Neuronal stem cell (in vitro differentiated cells): Measurements from ENCODE around the gene DOCK11.
"Not testable (repeated sequence)": the region's sequence is repeated elsewhere in the genome, so short reads cannot be mapped to it uniquely, and the experiment has no call there.

Source experiments
- DNase-seq: peaks from one replicate; pipeline ENCODE4 v3.0.0-alpha.2; 2013; ENCODE audit warnings: low spot score
- H2AFZ ChIP-seq: one replicate; pipeline ENCODE4 v1.6.1; 2013; ENCODE audit warnings: mild to moderate bottlenecking, low read length, inconsistent platforms
- H2AK5ac ChIP-seq: 2 replicates; pipeline ENCODE4 v1.6.1; 2013; ENCODE audit warnings: low read depth, mild to moderate bottlenecking, inconsistent platforms, low read length, moderate library complexity, mixed read lengths
- H2BK120ac ChIP-seq: 2 replicates; pipeline ENCODE4 v1.6.1; 2013; ENCODE audit warnings: low read depth, mild to moderate bottlenecking, inconsistent platforms, low read length, moderate library complexity, mixed read lengths
- H2BK12ac ChIP-seq: one replicate; pipeline ENCODE4 v1.6.1; 2013; ENCODE audit warnings: low read length, inconsistent platforms
- H2BK15ac ChIP-seq: 2 replicates; pipeline ENCODE4 v1.6.1; 2013; ENCODE audit warnings: mild to moderate bottlenecking, low read length, inconsistent platforms, mixed read lengths
- H2BK5ac ChIP-seq: one replicate; pipeline ENCODE4 v1.6.1; 2013; ENCODE audit warnings: inconsistent platforms, mild to moderate bottlenecking, low read length, moderate library complexity
- H3K14ac ChIP-seq: one replicate; pipeline ENCODE4 v1.6.1; 2013; ENCODE audit warnings: low read length, inconsistent platforms
- H3K18ac ChIP-seq: 2 replicates; pipeline ENCODE4 v1.6.1; 2013; ENCODE audit warnings: low read length, inconsistent platforms
- H3K23ac ChIP-seq: 2 replicates; pipeline ENCODE4 v1.6.1; 2013; ENCODE audit warnings: low read depth, mild to moderate bottlenecking, mixed read lengths, low read length, inconsistent platforms; ENCODE audit not compliant: poor library complexity
- H3K27ac ChIP-seq: replicated peaks from 3 replicates; pipeline ENCODE4 v1.5.1; 2013; ENCODE audit warnings: low read length, inconsistent platforms
- H3K27me3 ChIP-seq, 3 experiments: 2 replicates each; pipeline ENCODE4 v1.6.1; 2013; ENCODE audit warnings: low read length in 3 of 3, mild to moderate bottlenecking in 2 of 3, inconsistent platforms in 1 of 3, low read depth in 1 of 3, mixed read lengths in 1 of 3, moderate library complexity in 1 of 3; ENCODE audit not compliant: control insufficient read depth in 3 of 3, insufficient read depth in 3 of 3
- H3K36me3 ChIP-seq, 2 donors: replicated peaks in 1 of 2; 2 replicates each; pipeline ENCODE4 v1.6.1; 2013; ENCODE audit warnings: low read length in 2 of 2; ENCODE audit not compliant: control insufficient read depth in 2 of 2, insufficient read depth in 2 of 2
- H3K4ac ChIP-seq: 2 replicates; pipeline ENCODE4 v1.6.1; 2013; ENCODE audit warnings: inconsistent platforms, mild to moderate bottlenecking, low read length, moderate library complexity
- H3K4me1 ChIP-seq, 2 donors: 1 replicate in 1 of 2; 2 replicates in 1 of 2; pipeline ENCODE4 v1.6.1; 2013; ENCODE audit warnings: low read length in 2 of 2, low read depth in 1 of 2; ENCODE audit not compliant: control insufficient read depth in 2 of 2, insufficient read depth in 1 of 2
- H3K4me2 ChIP-seq: one replicate; pipeline ENCODE4 v1.6.1; 2013; ENCODE audit warnings: mild to moderate bottlenecking, low read length, inconsistent platforms; ENCODE audit not compliant: insufficient read depth, poor library complexity, severe bottlenecking
- H3K4me3 ChIP-seq, 2 donors: 2 replicates each; pipeline ENCODE4 v1.5.1; 2013; ENCODE audit warnings: low read length in 2 of 2, mild to moderate bottlenecking in 2 of 2, inconsistent platforms in 1 of 2, moderate library complexity in 1 of 2
- H3K79me1 ChIP-seq: one replicate; pipeline ENCODE4 v1.6.1; 2013; ENCODE audit warnings: low read depth, mild to moderate bottlenecking, inconsistent platforms, low read length, moderate library complexity
- H3K9ac ChIP-seq: one replicate; pipeline ENCODE4 v1.6.1; 2013; ENCODE audit warnings: mild to moderate bottlenecking, low read depth, low read length, inconsistent platforms; ENCODE audit not compliant: poor library complexity
- H3K9me3 ChIP-seq, 2 donors: replicated peaks in 1 of 2; 2 replicates each; pipeline versions ENCODE3 to v1.6.1; 2013; ENCODE audit warnings: low read length in 2 of 2, mild to moderate bottlenecking in 2 of 2, inconsistent platforms in 1 of 2, low read depth in 1 of 2, mixed read lengths in 1 of 2, moderate library complexity in 1 of 2; ENCODE audit not compliant: control insufficient read depth in 2 of 2, insufficient read depth in 1 of 2
- H4K8ac ChIP-seq: one replicate; pipeline ENCODE4 v1.6.1; 2013; ENCODE audit warnings: low read depth, mild to moderate bottlenecking, inconsistent platforms, low read length, moderate library complexity
- H4K91ac ChIP-seq: one replicate; pipeline ENCODE4 v1.6.1; 2013; ENCODE audit warnings: low read length, low read depth, mild to moderate bottlenecking, inconsistent platforms; ENCODE audit not compliant: poor library complexity
- WGBS, 2 donors: extraction: QIAGEN DNeasy Blood & Tissue Kit; methylation state at CpG; one replicate each; pipeline ENCODE4 v1.1.7; 2013; ENCODE audit warnings: missing lambda C conversion rate in 2 of 2, mixed read lengths in 1 of 2; ENCODE audit not compliant: insufficient read length in 2 of 2, insufficient replicate concordance in 1 of 2; ENCODE audit errors: extremely low coverage in 2 of 2; 5-methylcytosine and 5-hydroxymethylcytosine counted together

DOCK11 gene

DNA sequence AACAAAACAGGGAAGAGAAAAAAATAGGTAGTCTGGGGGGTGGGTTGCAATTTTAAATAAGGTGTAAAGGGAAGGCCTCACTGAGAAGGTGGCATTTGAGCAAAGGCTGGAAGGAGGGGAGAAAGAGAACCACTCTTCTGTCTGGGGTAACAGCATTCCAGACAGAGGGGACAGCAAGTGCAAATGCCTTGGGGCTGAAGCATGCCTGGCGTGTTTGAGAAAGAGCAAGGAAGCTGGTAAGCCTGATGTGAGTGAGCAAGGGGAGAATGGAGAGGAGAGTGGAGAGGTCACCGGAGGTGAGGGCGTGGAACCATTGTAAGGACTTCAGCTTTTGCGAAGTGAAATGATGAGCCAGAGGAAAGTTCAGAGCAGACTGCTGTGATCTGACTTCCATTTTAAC is 19.7 kb upstream of the DOCK11 start:
- Histone ChIP-seq H2BK15ac (no peak overlapping the region), H2BK5ac (no peak overlapping the region), H3K4me3 (no peak overlapping the region), H4K91ac (no peak overlapping the region), H3K14ac (no peak overlapping the region), H2BK12ac (no peak overlapping the region), H3K9ac (no peak overlapping the region), H3K79me1 (no peaks in the 10 kb centered on the region), H3K18ac (no peak overlapping the region), H3K27ac (no peak overlapping the region), H3K36me3 (no peaks in the 10 kb centered on the region), H3K4me1 (no peaks in the 10 kb centered on the region), H2AFZ (peak overlapping the region; percentile 3), H2AK5ac (no peak overlapping the region), H3K27me3 (no peaks in the 10 kb centered on the region), H3K4me2 (no peak overlapping the region), H4K8ac (no peak overlapping the region), H2BK120ac (no peak overlapping the region), H3K9me3 (no peaks in the 10 kb centered on the region), H3K4ac (no peak overlapping the region), H3K23ac (no peak overlapping the region)
- DNase-seq, result no peak
- no CpG with 5 or more reads among the region's 4 CpGs for WGBS, 2 donors

DNA sequence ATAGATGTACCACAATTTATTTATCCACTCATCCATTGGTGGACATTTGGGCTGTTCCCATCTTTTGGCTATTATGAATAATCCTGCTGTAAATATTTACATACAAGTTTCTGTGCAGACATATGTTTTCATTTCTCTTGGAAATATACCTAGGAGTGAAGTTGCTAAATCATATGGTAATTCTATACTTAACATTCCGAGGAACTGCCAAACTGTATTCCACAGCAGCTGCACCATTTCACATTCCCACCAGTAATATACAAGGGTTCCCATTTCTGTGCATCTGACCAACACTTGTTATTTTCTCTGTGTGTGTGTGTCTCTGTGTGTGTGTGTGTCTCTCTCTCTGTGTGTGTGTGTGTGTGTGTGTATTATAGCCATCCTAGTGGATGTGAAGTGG is 15.4 kb upstream of the DOCK11 start:
- H4K8ac ChIP-seq, result no peak overlapping the region
- no peak overlapping the region for H2BK120ac ChIP-seq
- no peaks in the 10 kb centered on the region for H3K79me1 ChIP-seq
- no peak overlapping the region for H2AFZ ChIP-seq
- no peak overlapping the region for H3K4me3 ChIP-seq
- no peak overlapping the region for H3K23ac ChIP-seq
- no peak for DNase-seq
- no peak overlapping the region for H3K18ac ChIP-seq
- H4K91ac ChIP-seq, result no peak overlapping the region
- H3K14ac ChIP-seq, result no peak overlapping the region
- no peak overlapping the region for H3K4ac ChIP-seq
- H3K4me1 ChIP-seq, result no peaks in the 10 kb centered on the region
- no peak overlapping the region for H2AK5ac ChIP-seq
- H2BK5ac ChIP-seq, result no peak overlapping the region
- no peak overlapping the region for H2BK15ac ChIP-seq
- WGBS, 2 donors, result no CpG with 5 or more reads among the region's 1 CpG
- H2BK12ac ChIP-seq, result no peak overlapping the region
- no peaks in the 10 kb centered on the region for H3K9me3 ChIP-seq
- H3K27me3 ChIP-seq, result no peaks in the 10 kb centered on the region
- H3K4me2 ChIP-seq, result no peak overlapping the region
- H3K9ac ChIP-seq, result no peak overlapping the region
- H3K36me3 ChIP-seq, result no peaks in the 10 kb centered on the region
- no peak overlapping the region for H3K27ac ChIP-seq

DNA sequence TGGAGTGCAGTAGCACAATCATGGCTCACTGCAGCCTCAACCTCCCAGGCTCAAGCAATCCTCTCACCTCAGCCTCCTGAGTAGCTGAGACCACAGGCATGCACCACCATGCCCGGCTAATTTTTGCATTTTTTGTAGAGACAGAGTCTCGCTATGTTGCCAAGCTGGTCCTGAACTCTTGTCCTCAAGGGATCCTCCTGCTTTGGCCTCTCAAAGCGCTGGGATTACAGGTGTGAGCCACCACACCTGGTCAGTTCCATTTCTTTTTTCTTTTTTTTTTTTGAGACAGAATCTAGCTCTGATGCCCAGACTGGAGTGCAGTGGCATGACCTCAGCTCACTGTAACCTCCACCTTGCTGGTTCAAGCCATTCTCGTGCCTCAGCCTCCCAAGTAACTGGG is 13.2 kb upstream of the DOCK11 start:
- not testable (repeated sequence) for H3K9me3 ChIP-seq, H3K14ac ChIP-seq, DNase-seq, H2AFZ ChIP-seq, H2BK12ac ChIP-seq, H3K27me3 ChIP-seq, H2BK120ac ChIP-seq, H3K4me2 ChIP-seq, H4K91ac ChIP-seq, H3K36me3 ChIP-seq, H4K8ac ChIP-seq, H3K79me1 ChIP-seq, H2BK5ac ChIP-seq, H2AK5ac ChIP-seq, H3K4me3 ChIP-seq, H3K9ac ChIP-seq, H2BK15ac ChIP-seq, H3K27ac ChIP-seq, H3K4me1 ChIP-seq, H3K4ac ChIP-seq, H3K18ac ChIP-seq, H3K23ac ChIP-seq
- no CpG with 5 or more reads among the region's 4 CpGs for WGBS, 2 donors

DNA sequence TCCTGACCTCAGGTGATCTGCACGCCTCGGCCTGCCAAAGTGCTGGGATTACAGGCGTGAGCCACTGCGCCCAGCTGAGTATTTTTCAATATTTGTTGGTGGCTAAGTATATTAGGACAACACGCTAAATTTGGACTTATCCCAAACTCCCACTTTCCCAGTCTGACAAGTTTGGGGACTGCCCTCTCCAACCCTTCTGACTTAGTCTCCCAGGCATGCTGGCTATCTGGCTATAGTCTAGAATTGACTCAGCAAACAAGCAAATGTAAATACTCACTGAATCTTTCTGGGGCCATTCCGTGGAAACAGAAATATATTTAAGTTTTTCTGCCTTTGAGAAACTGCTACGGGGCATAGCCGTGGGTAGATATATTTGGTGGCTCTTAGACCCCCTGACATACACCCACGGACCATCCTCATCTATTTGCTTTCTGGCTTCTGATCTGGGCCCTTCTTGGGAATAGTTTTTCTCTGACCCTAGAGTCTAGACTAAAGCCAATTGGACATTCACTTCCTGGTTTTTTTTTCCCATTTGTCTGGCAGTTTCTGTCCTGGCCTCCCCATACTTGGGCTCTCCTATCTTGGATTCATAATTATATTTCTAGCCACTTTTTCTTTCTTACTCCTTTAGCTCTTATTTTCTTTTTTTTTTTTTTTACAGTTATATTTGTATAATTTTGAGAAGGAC is 11.3 kb upstream of the DOCK11 start:
- H2BK12ac ChIP-seq, result no peak overlapping the region
- H3K27ac ChIP-seq, result no peak overlapping the region
- WGBS, 2 donors, result no CpG with 5 or more reads among the region's 9 CpGs
- H2BK120ac ChIP-seq, result no peak overlapping the region
- H3K27me3 ChIP-seq, result no peaks in the 10 kb centered on the region
- no peak overlapping the region for H2AFZ ChIP-seq
- no peak overlapping the region for H2BK15ac ChIP-seq
- H3K23ac ChIP-seq, result no peak overlapping the region
- H3K14ac ChIP-seq, result no peak overlapping the region
- H3K4me3 ChIP-seq, result no peak overlapping the region
- no peaks in the 10 kb centered on the region for H3K4me1 ChIP-seq
- H3K9ac ChIP-seq, result no peak overlapping the region
- H4K91ac ChIP-seq, result no peak overlapping the region
- no peak for DNase-seq
- H4K8ac ChIP-seq, result no peak overlapping the region
- no peaks in the 10 kb centered on the region for H3K79me1 ChIP-seq
- no peak overlapping the region for H2AK5ac ChIP-seq
- no peak overlapping the region for H2BK5ac ChIP-seq
- H3K9me3 ChIP-seq, result no peaks in the 10 kb centered on the region
- H3K4ac ChIP-seq, result no peak overlapping the region
- no peak overlapping the region for H3K18ac ChIP-seq
- H3K36me3 ChIP-seq, result no peaks in the 10 kb centered on the region
- no peak overlapping the region for H3K4me2 ChIP-seq
